ENCODE measurements around the gene MARCO. TPM values are rescaled to one million over a fixed set of nuclear protein-coding genes. Genes with fewer than 3 reads are reported as not detected.

Gene MARCO
- total RNA-seq, 1 experiment from 2014 or later, result 0.54 TPM

- H3K9me3 ChIP-seq (ENCODE audit: control insufficient read depth in 1 of 2, insufficient read depth in 1 of 2, low read depth in 1 of 2, low read length in 2 of 2), result peaks cover 8 to 9% of the 10 kb centered on the region in 2 experiments
- H3K9ac ChIP-seq (ENCODE audit: low read length), result no peak overlapping the region
- no peak overlapping the region for H3K4me2 ChIP-seq (ENCODE audit: low read length)
- DNase-seq (ENCODE audit: low read depth, low spot score) (no peak), ATAC-seq (no peak)
- intact Hi-C loops (cut with micrococcal nuclease), result no loop called here
- no TSS peak for BruUV-seq (replicated peaks)
- no peaks in the 10 kb centered on the region for H3K79me2 ChIP-seq (ENCODE audit: insufficient read depth, low read length)
- no peaks in the 10 kb centered on the region for H3K4me1 ChIP-seq (ENCODE audit: control insufficient read depth in 1 of 2, insufficient read depth in 2 of 2, low read length in 2 of 2)
- no peaks in the 10 kb centered on the region for H3K27me3 ChIP-seq (ENCODE audit: insufficient read depth, low read length)
- no peaks in the 10 kb centered on the region for H3K36me3 ChIP-seq (ENCODE audit: control insufficient read depth in 1 of 2, insufficient read depth in 2 of 2, low read length in 2 of 2)
- ChIA-PET CTCF (no interaction called here), POLR2A (no interaction called here), RAD21 (ENCODE audit: low non-redundant PET in 1 of 2, low total read pairs in 2 of 2, uncharacterized antibody in 2 of 2, unreplicated experiment in 2 of 2) (no interaction called here)
- H3K27ac ChIP-seq (ENCODE audit: low read depth, low read length), result no peak overlapping the region
- TF ChIP-seq, protein P1, sequence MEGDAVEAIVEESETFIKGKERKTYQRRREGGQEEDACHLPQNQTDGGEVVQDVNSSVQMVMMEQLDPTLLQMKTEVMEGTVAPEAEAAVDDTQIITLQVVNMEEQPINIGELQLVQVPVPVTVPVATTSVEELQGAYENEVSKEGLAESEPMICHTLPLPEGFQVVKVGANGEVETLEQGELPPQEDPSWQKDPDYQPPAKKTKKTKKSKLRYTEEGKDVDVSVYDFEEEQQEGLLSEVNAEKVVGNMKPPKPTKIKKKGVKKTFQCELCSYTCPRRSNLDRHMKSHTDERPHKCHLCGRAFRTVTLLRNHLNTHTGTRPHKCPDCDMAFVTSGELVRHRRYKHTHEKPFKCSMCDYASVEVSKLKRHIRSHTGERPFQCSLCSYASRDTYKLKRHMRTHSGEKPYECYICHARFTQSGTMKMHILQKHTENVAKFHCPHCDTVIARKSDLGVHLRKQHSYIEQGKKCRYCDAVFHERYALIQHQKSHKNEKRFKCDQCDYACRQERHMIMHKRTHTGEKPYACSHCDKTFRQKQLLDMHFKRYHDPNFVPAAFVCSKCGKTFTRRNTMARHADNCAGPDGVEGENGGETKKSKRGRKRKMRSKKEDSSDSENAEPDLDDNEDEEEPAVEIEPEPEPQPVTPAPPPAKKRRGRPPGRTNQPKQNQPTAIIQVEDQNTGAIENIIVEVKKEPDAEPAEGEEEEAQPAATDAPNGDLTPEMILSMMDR (IDR thresholded peaks at IDR 0.05 in 2 of 3, conservative IDR thresholded peaks at IDR 0.05 in 1 of 3; ENCODE audit: borderline replicate concordance in 1 of 3, insufficient read depth in 1 of 3, low read depth in 2 of 3, low read length in 2 of 3), result no peak
- TF ChIP-seq, protein P2, sequence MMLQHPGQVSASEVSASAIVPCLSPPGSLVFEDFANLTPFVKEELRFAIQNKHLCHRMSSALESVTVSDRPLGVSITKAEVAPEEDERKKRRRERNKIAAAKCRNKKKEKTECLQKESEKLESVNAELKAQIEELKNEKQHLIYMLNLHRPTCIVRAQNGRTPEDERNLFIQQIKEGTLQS (IDR thresholded peaks at IDR 0.05), result no peak
- no peak for TF ChIP-seq RAD21 (IDR thresholded peaks at IDR 0.05; ENCODE audit: low read depth)
- TF ChIP-seq SIN3A (IDR thresholded peaks at IDR 0.05; ENCODE audit: low read depth), result no peak
- no peak for TF ChIP-seq EZH2 (IDR thresholded peaks at IDR 0.05)
- TF ChIP-seq EGR1 (IDR thresholded peaks at IDR 0.05; ENCODE audit: low read depth), result no peak
- TF ChIP-seq MAX (IDR thresholded peaks at IDR 0.05), result no peak
- no peak for TF ChIP-seq FOSL1 (IDR thresholded peaks at IDR 0.05; ENCODE audit: low read depth)
- no peak for TF ChIP-seq ZNF274 (IDR thresholded peaks at IDR 0.05; ENCODE audit: low read depth, low read length)
- no peak for TF ChIP-seq EZH2phosphoT487 (IDR thresholded peaks at IDR 0.05; ENCODE audit: borderline replicate concordance)
- no peak for TF ChIP-seq POLR2A (IDR thresholded peaks at IDR 0.05; ENCODE audit: borderline replicate concordance, extremely low read depth, insufficient read depth, insufficient read length)
- TF ChIP-seq ZFX (IDR thresholded peaks at IDR 0.05), result no peak
- H2AFZ ChIP-seq (ENCODE audit: low read depth, low read length, poor library complexity, severe bottlenecking), result no peak overlapping the region
- H4K20me1 ChIP-seq (ENCODE audit: insufficient read depth), result no peaks in the 10 kb centered on the region
- no peak overlapping the region for H3K4me3 ChIP-seq (replicated peaks in 1 of 2; ENCODE audit: low read depth in 1 of 2, low read length in 2 of 2)
- H3K9me2 ChIP-seq (ENCODE audit: insufficient read depth), result no peaks in the 10 kb centered on the region
Observed at GRCh38 chr2:118932949-118933348, 9.0 kb upstream of the MARCO start.

Data from HCT116 (cell line).